HEK293 (cell line): ENCODE data around the gene MAB21L3.
A peak's percentile ranks its signal among the peaks of the same experiment; 100 is the strongest.

ENCODE experiments used
- FEZF1 ChIP-seq: fragments of 450-650 bp; formaldehyde crosslinking; IDR thresholded peaks from 2 replicates; pipeline ENCODE4 v1.5.1; 2016; ENCODE audit warnings: missing biosample characterization, missing genetic modification characterization
- GLI4 ChIP-seq: fragments of 450-650 bp; formaldehyde crosslinking; IDR thresholded peaks from 2 replicates; pipeline ENCODE4 v1.5.1; 2016; ENCODE audit warnings: missing biosample characterization, missing genetic modification characterization
- HOXA7 ChIP-seq: sonication (generic); formaldehyde crosslinking; IDR thresholded peaks from 2 replicates; pipeline ENCODE4 v1.8.1; 2022; ENCODE audit warnings: missing genetic modification reagents, borderline replicate concordance
- KLF7 ChIP-seq: fragments of 450-650 bp; formaldehyde crosslinking; IDR thresholded peaks from 2 replicates; pipeline ENCODE4 v1.5.1; 2016; ENCODE audit warnings: missing biosample characterization, missing genetic modification characterization, borderline replicate concordance
- MYNN ChIP-seq: fragments of 450-650 bp; formaldehyde crosslinking; IDR thresholded peaks from 2 replicates; pipeline ENCODE4 v1.5.1; 2016; ENCODE audit warnings: missing biosample characterization, missing genetic modification characterization, borderline replicate concordance
- PRDM1 ChIP-seq: fragments of 450-650 bp; formaldehyde crosslinking; IDR thresholded peaks from 2 replicates; pipeline ENCODE4; 2016; ENCODE audit warnings: missing biosample characterization, missing genetic modification characterization
- REPIN1 ChIP-seq: fragments of 450-650 bp; formaldehyde crosslinking; IDR thresholded peaks from 2 replicates; pipeline ENCODE4 v1.5.1; 2017; ENCODE audit warnings: missing biosample characterization, missing genetic modification characterization, low read depth
- YY1 ChIP-seq: fragments of 450-650 bp; formaldehyde crosslinking; IDR thresholded peaks from 2 replicates; pipeline ENCODE4 v1.5.1; 2018; ENCODE audit warnings: missing biosample characterization, missing genetic modification characterization
- ZBTB21 ChIP-seq: fragments of 450-650 bp; formaldehyde crosslinking; IDR thresholded peaks from 2 replicates; pipeline ENCODE4 v1.5.1; 2017; ENCODE audit warnings: missing biosample characterization, missing genetic modification characterization
- ZBTB6 ChIP-seq: fragments of 450-650 bp; formaldehyde crosslinking; IDR thresholded peaks from 2 replicates; pipeline ENCODE4 v1.5.1; 2017; ENCODE audit warnings: missing biosample characterization, missing genetic modification characterization
- ZBTB8A ChIP-seq: fragments of 450-650 bp; formaldehyde crosslinking; IDR thresholded peaks from 2 replicates; pipeline ENCODE4 v1.5.1; 2016; ENCODE audit warnings: missing biosample characterization, missing genetic modification characterization
- ZNF146 ChIP-seq: fragments of 450-650 bp; formaldehyde crosslinking; IDR thresholded peaks from 2 replicates; pipeline ENCODE4 v1.5.1; 2016; ENCODE audit warnings: missing biosample characterization, missing genetic modification characterization
- ZNF211 ChIP-seq: fragments of 450-650 bp; formaldehyde crosslinking; IDR thresholded peaks from 2 replicates; pipeline ENCODE4 v1.5.1; 2016; ENCODE audit warnings: low read depth, missing biosample characterization, missing genetic modification characterization
- ZNF292 ChIP-seq: fragments of 450-650 bp; formaldehyde crosslinking; IDR thresholded peaks from 2 replicates; pipeline ENCODE4 v1.5.1; 2016; ENCODE audit warnings: low read depth, missing biosample characterization, missing genetic modification characterization, borderline replicate concordance
- ZNF311 ChIP-seq: fragments of 450-650 bp; formaldehyde crosslinking; IDR thresholded peaks from 2 replicates; pipeline ENCODE4 v1.5.1; 2017; ENCODE audit warnings: missing biosample characterization, missing genetic modification characterization, borderline replicate concordance
- ZNF426 ChIP-seq: fragments of 450-650 bp; formaldehyde crosslinking; IDR thresholded peaks from 2 replicates; pipeline ENCODE4 v1.5.1; 2017; ENCODE audit warnings: missing biosample characterization, missing genetic modification characterization, mild to moderate bottlenecking, inconsistent platforms, moderate library complexity
- ZNF544 ChIP-seq: fragments of 450-650 bp; formaldehyde crosslinking; IDR thresholded peaks from 2 replicates; pipeline ENCODE4 v1.5.0; 2017; ENCODE audit warnings: missing biosample characterization, missing genetic modification characterization
- ZNF549 ChIP-seq: fragments of 450-650 bp; IDR thresholded peaks from 2 replicates; pipeline ENCODE4 v1.5.1; 2018; ENCODE audit warnings: missing biosample characterization, missing genetic modification characterization, mild to moderate bottlenecking, inconsistent platforms, moderate library complexity
- ZNF555 ChIP-seq: fragments of 450-650 bp; formaldehyde crosslinking; conservative IDR thresholded peaks from 2 replicates; pipeline ENCODE4 v1.5.1; 2017; ENCODE audit warnings: missing biosample characterization, mild to moderate bottlenecking, missing genetic modification characterization, inconsistent platforms
- ZNF560 ChIP-seq: fragments of 450-650 bp; formaldehyde crosslinking; IDR thresholded peaks from 2 replicates; pipeline ENCODE4 v1.5.1; 2017; ENCODE audit warnings: missing biosample characterization, missing genetic modification characterization, borderline replicate concordance
- ZNF571 ChIP-seq: fragments of 450-650 bp; formaldehyde crosslinking; IDR thresholded peaks from 2 replicates; pipeline ENCODE4 v1.5.0; 2017; ENCODE audit warnings: missing biosample characterization, missing genetic modification characterization
- ZNF624 ChIP-seq: fragments of 450-650 bp; formaldehyde crosslinking; IDR thresholded peaks from 2 replicates; pipeline ENCODE4 v1.5.1; 2017; ENCODE audit warnings: missing biosample characterization, missing genetic modification characterization
- ZNF654 ChIP-seq: fragments of 450-650 bp; formaldehyde crosslinking; IDR thresholded peaks from 2 replicates; pipeline ENCODE4 v1.5.1; 2016; ENCODE audit warnings: low read depth, missing biosample characterization, missing genetic modification characterization
- ZNF660 ChIP-seq: fragments of 450-650 bp; IDR thresholded peaks from 2 replicates; pipeline ENCODE4 v1.5.1; 2018; ENCODE audit warnings: missing biosample characterization, mild to moderate bottlenecking, missing genetic modification characterization
- ZNF677 ChIP-seq: fragments of 450-650 bp; IDR thresholded peaks from 2 replicates; pipeline ENCODE4 v1.5.0; 2018; ENCODE audit warnings: missing biosample characterization, mild to moderate bottlenecking, missing genetic modification characterization, moderate library complexity
- ZNF747 ChIP-seq: fragments of 450-650 bp; formaldehyde crosslinking; IDR thresholded peaks from 2 replicates; pipeline ENCODE4 v1.5.1; 2016; ENCODE audit warnings: missing biosample characterization, missing genetic modification characterization
- ZXDB ChIP-seq: fragments of 450-650 bp; formaldehyde crosslinking; IDR thresholded peaks from 2 replicates; pipeline ENCODE4 v1.5.1; 2016; ENCODE audit warnings: missing biosample characterization, missing genetic modification characterization
- TF ChIP-seq, protein P1 (sequence below): fragments of 450-650 bp; formaldehyde crosslinking; IDR thresholded peaks from 2 replicates; pipeline ENCODE4 v1.5.1; 2017; ENCODE audit warnings: missing biosample characterization, missing genetic modification characterization
- TF ChIP-seq, protein P2 (sequence below): fragments of 450-650 bp; formaldehyde crosslinking; IDR thresholded peaks from 2 replicates; pipeline ENCODE4 v1.5.1; 2016; ENCODE audit warnings: missing biosample characterization, missing genetic modification characterization
- TF ChIP-seq, protein P3 (sequence below): fragments of 450-650 bp; IDR thresholded peaks from 2 replicates; pipeline ENCODE4 v1.5.1; 2018; ENCODE audit warnings: missing biosample characterization, missing genetic modification characterization
- TF ChIP-seq, protein P4 (sequence below): fragments of 450-650 bp; formaldehyde crosslinking; IDR thresholded peaks from 2 replicates; pipeline ENCODE4 v1.5.1; 2016; ENCODE audit warnings: missing biosample characterization, missing genetic modification characterization

The MAB21L3 gene

DNA sequence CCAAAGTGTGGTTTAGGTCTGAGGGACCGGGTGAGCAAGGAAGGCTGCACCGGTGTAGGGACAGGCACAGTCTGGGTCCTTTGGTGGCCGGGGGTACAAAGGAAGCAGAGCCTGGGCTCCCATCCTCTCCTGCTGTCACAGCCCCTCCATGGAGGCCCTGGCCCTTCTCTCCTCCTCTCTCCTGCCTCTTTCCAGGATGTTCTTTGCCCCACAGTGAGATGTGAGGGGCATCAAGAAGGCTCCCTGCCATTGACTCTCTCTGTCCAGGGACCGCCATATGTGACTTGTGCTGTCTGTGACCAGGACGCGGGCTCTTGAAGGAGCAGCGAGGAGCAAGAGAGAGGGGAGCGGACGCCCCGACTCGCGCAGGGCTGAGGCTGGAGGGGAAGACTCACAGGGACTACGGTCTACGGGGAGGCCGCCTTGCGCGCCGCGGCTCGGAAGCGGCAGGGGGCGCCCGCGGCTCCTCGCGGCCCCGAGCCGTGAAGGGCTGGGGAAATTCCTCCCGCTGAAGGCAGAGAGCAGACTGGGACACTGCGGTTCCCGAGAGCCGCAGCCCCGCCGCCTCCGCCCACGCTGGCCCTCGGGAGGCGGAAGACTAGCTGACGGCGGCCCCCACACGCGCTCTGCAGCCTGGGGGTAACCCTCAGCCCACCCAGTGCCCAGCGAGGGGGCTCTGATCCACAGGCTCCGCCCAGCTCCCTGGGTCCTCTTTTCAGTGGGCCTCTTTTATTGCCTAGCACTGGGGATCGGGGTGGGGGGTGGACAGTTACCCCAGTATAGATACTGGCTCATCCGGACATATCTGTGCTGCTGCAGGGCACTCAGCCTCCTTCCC lies 40.8 kb downstream of the MAB21L3 start (continued):
- TF ChIP-seq, protein P1, sequence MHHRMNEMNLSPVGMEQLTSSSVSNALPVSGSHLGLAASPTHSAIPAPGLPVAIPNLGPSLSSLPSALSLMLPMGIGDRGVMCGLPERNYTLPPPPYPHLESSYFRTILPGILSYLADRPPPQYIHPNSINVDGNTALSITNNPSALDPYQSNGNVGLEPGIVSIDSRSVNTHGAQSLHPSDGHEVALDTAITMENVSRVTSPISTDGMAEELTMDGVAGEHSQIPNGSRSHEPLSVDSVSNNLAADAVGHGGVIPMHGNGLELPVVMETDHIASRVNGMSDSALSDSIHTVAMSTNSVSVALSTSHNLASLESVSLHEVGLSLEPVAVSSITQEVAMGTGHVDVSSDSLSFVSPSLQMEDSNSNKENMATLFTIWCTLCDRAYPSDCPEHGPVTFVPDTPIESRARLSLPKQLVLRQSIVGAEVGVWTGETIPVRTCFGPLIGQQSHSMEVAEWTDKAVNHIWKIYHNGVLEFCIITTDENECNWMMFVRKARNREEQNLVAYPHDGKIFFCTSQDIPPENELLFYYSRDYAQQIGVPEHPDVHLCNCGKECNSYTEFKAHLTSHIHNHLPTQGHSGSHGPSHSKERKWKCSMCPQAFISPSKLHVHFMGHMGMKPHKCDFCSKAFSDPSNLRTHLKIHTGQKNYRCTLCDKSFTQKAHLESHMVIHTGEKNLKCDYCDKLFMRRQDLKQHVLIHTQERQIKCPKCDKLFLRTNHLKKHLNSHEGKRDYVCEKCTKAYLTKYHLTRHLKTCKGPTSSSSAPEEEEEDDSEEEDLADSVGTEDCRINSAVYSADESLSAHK (tag by site-specific recombination): no peak
- TF ChIP-seq ZBTB8A: peak; percentile 75
- TF ChIP-seq ZNF560 (tag by site-specific recombination): no peak
- TF ChIP-seq ZNF747 (tag by site-specific recombination): no peak
- no peak for TF ChIP-seq HOXA7 (CRISPR knock-in tag)
- TF ChIP-seq, protein P2, sequence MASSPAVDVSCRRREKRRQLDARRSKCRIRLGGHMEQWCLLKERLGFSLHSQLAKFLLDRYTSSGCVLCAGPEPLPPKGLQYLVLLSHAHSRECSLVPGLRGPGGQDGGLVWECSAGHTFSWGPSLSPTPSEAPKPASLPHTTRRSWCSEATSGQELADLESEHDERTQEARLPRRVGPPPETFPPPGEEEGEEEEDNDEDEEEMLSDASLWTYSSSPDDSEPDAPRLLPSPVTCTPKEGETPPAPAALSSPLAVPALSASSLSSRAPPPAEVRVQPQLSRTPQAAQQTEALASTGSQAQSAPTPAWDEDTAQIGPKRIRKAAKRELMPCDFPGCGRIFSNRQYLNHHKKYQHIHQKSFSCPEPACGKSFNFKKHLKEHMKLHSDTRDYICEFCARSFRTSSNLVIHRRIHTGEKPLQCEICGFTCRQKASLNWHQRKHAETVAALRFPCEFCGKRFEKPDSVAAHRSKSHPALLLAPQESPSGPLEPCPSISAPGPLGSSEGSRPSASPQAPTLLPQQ (tag by site-specific recombination): 0 out of 2 replicates have a peak, but pooled peaks have one; percentile 46
- no peak for TF ChIP-seq ZBTB6 (tag by site-specific recombination)
- TF ChIP-seq ZNF654: no peak; the same call in 1 of the 2 replicates
- peak; percentile 90 for TF ChIP-seq ZNF660
- TF ChIP-seq ZNF311 (tag by site-specific recombination): no peak
- TF ChIP-seq ZNF555 (tag by site-specific recombination): no peak
- TF ChIP-seq, protein P3, sequence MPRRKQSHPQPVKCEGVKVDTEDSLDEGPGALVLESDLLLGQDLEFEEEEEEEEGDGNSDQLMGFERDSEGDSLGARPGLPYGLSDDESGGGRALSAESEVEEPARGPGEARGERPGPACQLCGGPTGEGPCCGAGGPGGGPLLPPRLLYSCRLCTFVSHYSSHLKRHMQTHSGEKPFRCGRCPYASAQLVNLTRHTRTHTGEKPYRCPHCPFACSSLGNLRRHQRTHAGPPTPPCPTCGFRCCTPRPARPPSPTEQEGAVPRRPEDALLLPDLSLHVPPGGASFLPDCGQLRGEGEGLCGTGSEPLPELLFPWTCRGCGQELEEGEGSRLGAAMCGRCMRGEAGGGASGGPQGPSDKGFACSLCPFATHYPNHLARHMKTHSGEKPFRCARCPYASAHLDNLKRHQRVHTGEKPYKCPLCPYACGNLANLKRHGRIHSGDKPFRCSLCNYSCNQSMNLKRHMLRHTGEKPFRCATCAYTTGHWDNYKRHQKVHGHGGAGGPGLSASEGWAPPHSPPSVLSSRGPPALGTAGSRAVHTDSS (tag by site-specific recombination): no peak
- TF ChIP-seq PRDM1: no peak
- no peak for TF ChIP-seq ZNF292 (tag by site-specific recombination)
- no peak for TF ChIP-seq ZNF211
- no peak for TF ChIP-seq ZNF146 (tag by site-specific recombination)
- TF ChIP-seq ZBTB21 (tag by site-specific recombination): no peak
- TF ChIP-seq YY1 (tag by site-specific recombination): peak; percentile 61; the same call in 1 of the 2 replicates
- no peak for TF ChIP-seq KLF7 (tag by site-specific recombination)
- TF ChIP-seq, protein P4, sequence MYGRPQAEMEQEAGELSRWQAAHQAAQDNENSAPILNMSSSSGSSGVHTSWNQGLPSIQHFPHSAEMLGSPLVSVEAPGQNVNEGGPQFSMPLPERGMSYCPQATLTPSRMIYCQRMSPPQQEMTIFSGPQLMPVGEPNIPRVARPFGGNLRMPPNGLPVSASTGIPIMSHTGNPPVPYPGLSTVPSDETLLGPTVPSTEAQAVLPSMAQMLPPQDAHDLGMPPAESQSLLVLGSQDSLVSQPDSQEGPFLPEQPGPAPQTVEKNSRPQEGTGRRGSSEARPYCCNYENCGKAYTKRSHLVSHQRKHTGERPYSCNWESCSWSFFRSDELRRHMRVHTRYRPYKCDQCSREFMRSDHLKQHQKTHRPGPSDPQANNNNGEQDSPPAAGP (tag by site-specific recombination): 0 out of 2 replicates have a peak, but pooled peaks have one; percentile 52
- no peak for TF ChIP-seq REPIN1
- TF ChIP-seq ZNF677 (tag by site-specific recombination): no peak
- no peak for TF ChIP-seq FEZF1
- TF ChIP-seq ZXDB (tag by site-specific recombination): peak; percentile 42; the same call in 1 of the 2 replicates
- no peak for TF ChIP-seq ZNF624 (tag by site-specific recombination)
- TF ChIP-seq GLI4 (tag by site-specific recombination): no peak
- TF ChIP-seq ZNF426 (tag by site-specific recombination): no peak
- TF ChIP-seq ZNF571 (tag by site-specific recombination): no peak
- no peak for TF ChIP-seq ZNF549 (tag by site-specific recombination)
- no peak for TF ChIP-seq MYNN
- TF ChIP-seq ZNF544: no peak
